ENCODE data around the gene IQCM.

IQCM gene

DNA sequence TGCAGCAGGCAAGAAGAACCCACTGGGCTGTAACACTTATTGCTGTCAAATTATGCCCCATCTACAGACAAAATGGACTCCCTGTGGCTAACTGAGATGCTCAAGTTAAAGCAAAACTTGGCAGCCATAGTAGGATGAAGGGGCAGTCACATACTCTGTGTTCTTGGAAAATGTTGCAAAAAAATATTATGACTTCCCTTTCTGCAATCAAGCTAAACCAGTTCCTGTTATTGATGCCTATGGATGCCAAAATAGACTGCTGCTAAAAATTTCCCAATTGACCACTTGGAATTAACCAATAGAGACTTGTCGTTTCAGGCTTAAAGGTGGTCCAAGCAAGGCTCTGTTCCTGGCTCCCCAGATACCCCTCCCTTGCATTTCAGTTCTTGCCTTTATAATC, 49.5 kb downstream of the IQCM start:
- Histone ChIP-seq H3K4me1 (ENCODE audit: insufficient read depth, low read length) (no peaks in the 10 kb centered on the region), H3K36me3 (ENCODE audit: insufficient read depth, low read length) (no peaks in the 10 kb centered on the region), H3K4me3 (ENCODE audit: low read depth in 1 of 2, low read length in 2 of 2) (no peak overlapping the region), H3K9ac (ENCODE audit: low read length) (no peak overlapping the region), H3K27ac (ENCODE audit: low read depth, low read length) (no peak overlapping the region), H3K27me3 (ENCODE audit: control insufficient read depth in 1 of 2, insufficient read depth in 2 of 2, low read length in 2 of 2) (no peaks in the 10 kb centered on the region), H3K9me3 (ENCODE audit: low read length) (no peaks in the 10 kb centered on the region)

DNA sequence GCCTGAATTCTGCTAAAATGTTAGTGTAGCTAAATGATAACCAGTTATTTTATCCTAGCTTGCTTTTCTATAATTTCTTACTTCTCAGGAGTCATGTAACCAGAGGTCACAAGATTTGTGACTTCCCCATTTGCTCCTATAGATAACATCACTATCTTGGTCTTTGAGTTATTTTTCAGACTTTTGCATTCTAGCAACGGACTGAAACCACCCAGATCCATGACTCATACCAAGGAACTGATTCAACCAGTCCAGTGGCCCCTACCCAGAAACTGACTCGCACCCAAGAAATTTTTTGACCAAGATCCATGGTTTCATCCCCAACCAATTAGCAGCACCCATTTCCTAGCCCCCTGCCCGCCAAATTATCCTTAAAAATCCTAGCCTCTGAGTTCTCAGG, 50.0 kb downstream of the IQCM start:
- H3K9me3 ChIP-seq (ENCODE audit: low read length), result no peaks in the 10 kb centered on the region
- H3K27ac ChIP-seq (ENCODE audit: low read depth, low read length), result no peak overlapping the region
- H3K4me1 ChIP-seq (ENCODE audit: insufficient read depth, low read length), result no peaks in the 10 kb centered on the region
- no peak overlapping the region for H3K9ac ChIP-seq (ENCODE audit: low read length)
- no peak overlapping the region for H3K4me3 ChIP-seq (ENCODE audit: low read depth in 1 of 2, low read length in 2 of 2)
- H3K27me3 ChIP-seq (ENCODE audit: control insufficient read depth in 1 of 2, insufficient read depth in 2 of 2, low read length in 2 of 2), result no peaks in the 10 kb centered on the region
- no peaks in the 10 kb centered on the region for H3K36me3 ChIP-seq (ENCODE audit: insufficient read depth, low read length)

DNA sequence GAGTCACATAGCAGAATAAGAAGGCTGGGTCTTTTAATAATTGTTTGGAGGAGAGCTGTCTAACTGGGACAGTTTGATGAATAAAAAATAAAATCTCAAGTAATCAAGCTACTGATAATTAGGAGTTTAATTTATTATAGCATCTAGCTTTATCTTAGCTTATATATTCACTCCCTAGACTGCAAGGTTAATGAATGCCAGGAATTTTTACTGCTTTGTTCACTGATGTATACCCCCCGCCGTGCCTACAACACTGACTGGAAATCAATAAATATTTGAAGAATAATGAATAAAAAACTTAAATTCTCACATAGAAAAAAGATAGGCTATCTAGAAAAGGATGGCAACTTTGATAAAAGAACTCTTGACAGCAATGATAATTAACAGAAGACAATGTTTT, 59.7 kb downstream of the IQCM start:
- Histone ChIP-seq H3K36me3 (ENCODE audit: insufficient read depth, low read length) (no peaks in the 10 kb centered on the region), H3K4me1 (ENCODE audit: insufficient read depth, low read length) (no peaks in the 10 kb centered on the region), H3K9ac (ENCODE audit: low read length) (no peak overlapping the region), H3K27me3 (ENCODE audit: control insufficient read depth in 1 of 2, insufficient read depth in 2 of 2, low read length in 2 of 2) (no peaks in the 10 kb centered on the region), H3K4me3 (ENCODE audit: low read depth in 1 of 2, low read length in 2 of 2) (no peak overlapping the region), H3K9me3 (ENCODE audit: low read length) (no peaks in the 10 kb centered on the region), H3K27ac (ENCODE audit: low read depth, low read length) (no peak overlapping the region)

DNA sequence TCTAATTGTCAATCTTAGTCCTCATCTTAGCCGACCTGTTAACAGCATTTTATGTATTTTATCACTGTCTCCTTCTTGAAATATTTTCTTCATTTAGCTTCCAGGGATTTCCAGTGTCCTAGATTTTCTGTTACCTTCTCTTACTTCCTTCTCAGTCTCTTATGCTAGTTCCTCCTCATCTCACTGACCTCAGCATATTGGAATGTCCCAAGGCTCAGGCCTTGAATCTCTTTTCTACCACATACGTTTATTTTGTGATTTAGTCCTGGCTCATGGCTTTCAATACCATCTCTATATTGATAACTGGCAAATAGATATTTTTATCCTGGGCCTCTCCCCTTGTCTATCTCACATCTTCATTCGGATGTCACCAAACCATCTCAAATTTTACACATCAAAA, 61.1 kb downstream of the IQCM start:
- Histone ChIP-seq H3K9me3 (ENCODE audit: low read length) (no peaks in the 10 kb centered on the region), H3K36me3 (ENCODE audit: insufficient read depth, low read length) (no peaks in the 10 kb centered on the region), H3K27ac (ENCODE audit: low read depth, low read length) (no peak overlapping the region), H3K27me3 (ENCODE audit: control insufficient read depth in 1 of 2, insufficient read depth in 2 of 2, low read length in 2 of 2) (no peaks in the 10 kb centered on the region), H3K4me1 (ENCODE audit: insufficient read depth, low read length) (no peaks in the 10 kb centered on the region), H3K4me3 (ENCODE audit: low read depth in 1 of 2, low read length in 2 of 2) (no peak overlapping the region), H3K9ac (ENCODE audit: low read length) (no peak overlapping the region)

DNA sequence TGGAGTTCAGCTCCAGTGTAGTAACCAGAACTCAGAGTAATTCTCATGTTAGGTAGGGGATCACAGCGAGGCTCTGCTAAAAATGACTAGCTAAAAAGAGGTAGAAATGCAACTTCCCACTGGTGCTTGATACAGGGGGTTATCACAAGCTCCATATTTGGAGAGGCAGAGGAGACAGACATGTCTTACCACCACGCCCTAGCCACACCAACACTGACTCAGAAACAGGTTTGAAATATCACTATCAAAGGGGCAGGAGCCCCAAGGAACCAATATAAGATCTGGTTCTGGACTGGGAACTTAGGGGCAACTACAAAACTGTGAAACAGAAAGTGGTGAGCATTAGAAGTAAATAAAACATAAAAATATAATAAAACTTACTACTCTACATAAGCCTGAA, 62.9 kb downstream of the IQCM start:
- Histone ChIP-seq H3K9me3 (ENCODE audit: low read length) (no peaks in the 10 kb centered on the region), H3K36me3 (ENCODE audit: insufficient read depth, low read length) (no peaks in the 10 kb centered on the region), H3K4me3 (ENCODE audit: low read depth in 1 of 2, low read length in 2 of 2) (no peak overlapping the region), H3K27ac (ENCODE audit: low read depth, low read length) (no peak overlapping the region), H3K9ac (ENCODE audit: low read length) (no peak overlapping the region), H3K4me1 (ENCODE audit: insufficient read depth, low read length) (no peaks in the 10 kb centered on the region), H3K27me3 (ENCODE audit: control insufficient read depth in 1 of 2, insufficient read depth in 2 of 2, low read length in 2 of 2) (no peaks in the 10 kb centered on the region)

DNA sequence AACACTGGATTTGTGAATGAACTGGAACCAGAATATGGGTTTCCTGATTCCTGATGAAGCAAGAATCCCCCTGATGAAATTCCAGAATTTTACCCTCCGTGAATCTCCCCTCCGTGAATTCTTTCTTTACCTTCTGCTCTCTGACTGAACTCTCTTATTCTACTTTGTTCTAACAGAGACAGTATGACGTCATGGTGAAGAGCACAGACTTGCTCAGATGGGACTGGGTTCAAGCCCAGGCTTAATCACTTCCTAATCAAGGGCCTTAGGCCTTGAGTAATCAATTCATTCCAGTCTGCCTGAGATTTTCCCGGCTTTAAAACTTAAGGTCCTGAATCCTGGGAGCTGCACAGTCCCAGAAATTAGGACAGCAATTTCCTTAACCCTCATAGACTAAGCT, 64.5 kb downstream of the IQCM start:
- Histone ChIP-seq H3K27ac (ENCODE audit: low read depth, low read length) (no peak overlapping the region), H3K4me3 (ENCODE audit: low read depth in 1 of 2, low read length in 2 of 2) (no peak overlapping the region), H3K27me3 (ENCODE audit: control insufficient read depth in 1 of 2, insufficient read depth in 2 of 2, low read length in 2 of 2) (no peaks in the 10 kb centered on the region), H3K9me3 (ENCODE audit: low read length) (no peaks in the 10 kb centered on the region), H3K4me1 (ENCODE audit: insufficient read depth, low read length) (no peaks in the 10 kb centered on the region), H3K36me3 (ENCODE audit: insufficient read depth, low read length) (no peaks in the 10 kb centered on the region), H3K9ac (ENCODE audit: low read length) (no peak overlapping the region)

DNA sequence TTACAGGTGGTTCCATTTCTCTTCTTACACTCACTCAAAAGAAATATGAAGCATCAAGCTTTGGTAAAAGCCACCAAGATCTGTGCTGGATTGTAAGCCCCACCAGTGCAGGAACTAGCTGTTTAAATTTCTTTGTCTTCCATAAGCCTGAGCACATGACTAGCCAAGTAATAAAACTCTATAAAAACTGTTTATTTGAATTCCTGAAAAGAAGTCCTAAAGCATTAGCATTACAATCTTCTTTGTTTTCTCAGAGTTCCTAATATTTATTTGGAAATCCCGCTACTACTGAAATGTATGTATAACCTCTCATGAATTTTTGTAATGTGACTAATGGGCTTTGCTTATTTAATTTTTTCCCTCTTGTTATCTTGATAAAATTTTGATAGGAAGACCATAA, 65.9 kb downstream of the IQCM start:
- H3K4me1 ChIP-seq (ENCODE audit: insufficient read depth, low read length), result no peaks in the 10 kb centered on the region
- no peaks in the 10 kb centered on the region for H3K36me3 ChIP-seq (ENCODE audit: insufficient read depth, low read length)
- no peaks in the 10 kb centered on the region for H3K9me3 ChIP-seq (ENCODE audit: low read length)
- no peak overlapping the region for H3K9ac ChIP-seq (ENCODE audit: low read length)
- no peaks in the 10 kb centered on the region for H3K27me3 ChIP-seq (ENCODE audit: control insufficient read depth in 1 of 2, insufficient read depth in 2 of 2, low read length in 2 of 2)
- H3K4me3 ChIP-seq (ENCODE audit: low read depth in 1 of 2, low read length in 2 of 2), result no peak overlapping the region
- no peak overlapping the region for H3K27ac ChIP-seq (ENCODE audit: low read depth, low read length)

DNA sequence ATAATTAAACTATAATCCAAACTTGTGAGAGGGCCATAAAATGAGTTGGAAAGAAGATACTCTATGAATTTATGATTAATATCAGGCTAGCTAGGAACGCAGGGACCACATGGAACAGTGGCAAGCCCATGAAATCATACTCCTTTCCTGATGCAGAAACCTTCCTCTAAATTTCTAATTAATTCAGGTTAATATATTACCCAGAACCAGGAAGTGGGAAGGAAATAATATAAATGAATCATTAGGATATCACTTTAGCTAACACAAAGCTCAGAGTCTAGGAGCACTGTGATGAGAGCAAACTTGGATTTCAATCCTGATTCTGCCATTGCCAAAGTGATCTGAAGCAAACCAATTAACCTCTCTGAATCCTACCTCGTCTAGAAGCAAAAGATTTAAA, 68.0 kb downstream of the IQCM start:
- Histone ChIP-seq H3K9me3 (ENCODE audit: low read length) (no peaks in the 10 kb centered on the region), H3K27me3 (ENCODE audit: control insufficient read depth in 1 of 2, insufficient read depth in 2 of 2, low read length in 2 of 2) (no peaks in the 10 kb centered on the region), H3K27ac (ENCODE audit: low read depth, low read length) (no peak overlapping the region)

DNA sequence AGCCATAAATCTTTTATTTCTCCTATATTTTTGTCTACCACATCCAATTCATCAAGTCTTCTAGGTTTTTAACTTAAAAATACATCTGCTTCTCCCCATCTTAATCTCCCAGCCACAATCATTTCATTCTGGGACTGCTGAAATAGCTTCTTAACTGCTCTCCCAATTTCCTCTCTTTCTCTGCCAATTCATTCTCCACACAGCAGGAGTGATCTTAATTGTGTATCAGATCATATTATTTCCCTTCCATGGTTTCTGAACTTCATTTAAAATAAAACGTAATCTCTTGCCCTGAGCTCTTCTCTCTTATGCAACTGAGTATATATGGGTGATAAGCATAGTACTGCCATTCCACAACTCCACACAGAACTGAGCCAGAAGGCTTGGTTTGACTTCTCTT, 69.4 kb downstream of the IQCM start:
- no peaks in the 10 kb centered on the region for H3K4me1 ChIP-seq (ENCODE audit: insufficient read depth, low read length)
- H3K27ac ChIP-seq (ENCODE audit: low read depth, low read length), result no peak overlapping the region
- no peaks in the 10 kb centered on the region for H3K36me3 ChIP-seq (ENCODE audit: insufficient read depth, low read length)
- no peak overlapping the region for H3K4me3 ChIP-seq (ENCODE audit: low read depth in 1 of 2, low read length in 2 of 2)
- no peak overlapping the region for H3K9ac ChIP-seq (ENCODE audit: low read length)
- H3K9me3 ChIP-seq (ENCODE audit: low read length), result no peaks in the 10 kb centered on the region
- H3K27me3 ChIP-seq (ENCODE audit: control insufficient read depth in 1 of 2, insufficient read depth in 2 of 2, low read length in 2 of 2), result no peaks in the 10 kb centered on the region

More for the DNA sequence above, 68.0 kb downstream of the IQCM start:
- Histone ChIP-seq H3K9ac (ENCODE audit: low read length) (no peak overlapping the region), H3K36me3 (ENCODE audit: insufficient read depth, low read length) (no peaks in the 10 kb centered on the region), H3K4me3 (ENCODE audit: low read depth in 1 of 2, low read length in 2 of 2) (no peak overlapping the region), H3K4me1 (ENCODE audit: insufficient read depth, low read length) (no peaks in the 10 kb centered on the region)

DNA sequence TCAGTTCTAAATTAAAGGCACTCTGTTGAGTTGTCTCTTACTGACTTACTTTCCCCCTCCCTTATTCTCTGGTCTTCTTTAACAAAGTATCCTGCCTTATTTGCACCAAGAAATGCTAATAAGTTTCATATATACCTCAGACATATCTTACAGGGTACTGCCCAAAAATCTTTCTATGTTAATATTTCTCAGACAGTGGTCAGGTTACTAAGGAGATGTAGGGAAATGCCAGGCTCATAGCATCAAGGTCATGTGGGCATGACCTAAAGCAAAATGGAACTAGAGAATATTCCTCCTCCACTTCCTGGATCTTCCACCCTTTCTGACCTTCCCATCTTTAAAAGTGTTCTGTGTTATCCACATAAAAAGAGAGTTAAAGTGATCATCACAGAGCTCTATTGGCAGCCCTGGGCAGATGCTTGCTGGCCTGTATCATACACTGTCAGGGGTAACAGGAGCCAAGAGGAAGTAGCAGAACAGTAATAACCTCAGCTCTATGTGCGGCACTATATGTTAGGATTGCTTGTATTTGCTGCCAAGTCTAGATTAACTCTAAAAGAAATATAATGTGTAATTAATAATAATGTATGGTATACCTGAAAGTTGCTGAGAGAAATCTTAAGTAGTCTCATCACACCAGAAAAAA, 74.3 kb downstream of the IQCM start:
- Histone ChIP-seq H3K9me3 (ENCODE audit: low read length) (no peaks in the 10 kb centered on the region), H3K27ac (ENCODE audit: low read depth, low read length) (no peak overlapping the region), H3K27me3 (ENCODE audit: control insufficient read depth in 1 of 2, insufficient read depth in 2 of 2, low read length in 2 of 2) (no peaks in the 10 kb centered on the region), H3K9ac (ENCODE audit: low read length) (no peak overlapping the region), H3K4me1 (ENCODE audit: insufficient read depth, low read length) (no peaks in the 10 kb centered on the region), H3K36me3 (ENCODE audit: insufficient read depth, low read length) (no peaks in the 10 kb centered on the region), H3K4me3 (ENCODE audit: low read depth in 1 of 2, low read length in 2 of 2) (no peak overlapping the region)

DNA sequence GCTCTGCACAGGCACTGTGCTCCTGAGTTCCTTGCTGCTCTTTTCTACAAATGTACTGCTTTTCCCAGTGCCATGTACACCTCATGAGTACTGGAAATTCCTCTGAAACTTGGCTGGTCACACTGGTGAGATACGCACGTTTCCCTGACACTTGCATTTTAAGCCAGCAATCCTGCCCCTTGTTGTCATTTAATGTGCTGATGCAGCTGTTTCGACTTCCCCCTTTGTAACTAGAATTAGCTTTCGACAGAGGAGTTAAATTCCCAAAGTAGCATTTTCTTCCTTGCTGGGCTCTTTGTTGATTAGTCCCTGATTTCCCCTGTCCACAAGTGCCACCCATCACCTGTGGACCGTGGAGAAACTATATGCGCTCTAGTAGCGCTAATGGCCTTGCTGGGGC, 77.5 kb downstream of the IQCM start:
- Histone ChIP-seq H3K36me3 (ENCODE audit: insufficient read depth, low read length) (no peaks in the 10 kb centered on the region), H3K27me3 (ENCODE audit: control insufficient read depth in 1 of 2, insufficient read depth in 2 of 2, low read length in 2 of 2) (no peaks in the 10 kb centered on the region), H3K4me3 (ENCODE audit: low read depth in 1 of 2, low read length in 2 of 2) (no peak overlapping the region), H3K27ac (ENCODE audit: low read depth, low read length) (no peak overlapping the region), H3K9ac (ENCODE audit: low read length) (no peak overlapping the region), H3K4me1 (ENCODE audit: insufficient read depth, low read length) (no peaks in the 10 kb centered on the region), H3K9me3 (ENCODE audit: low read length) (no peaks in the 10 kb centered on the region)

DNA sequence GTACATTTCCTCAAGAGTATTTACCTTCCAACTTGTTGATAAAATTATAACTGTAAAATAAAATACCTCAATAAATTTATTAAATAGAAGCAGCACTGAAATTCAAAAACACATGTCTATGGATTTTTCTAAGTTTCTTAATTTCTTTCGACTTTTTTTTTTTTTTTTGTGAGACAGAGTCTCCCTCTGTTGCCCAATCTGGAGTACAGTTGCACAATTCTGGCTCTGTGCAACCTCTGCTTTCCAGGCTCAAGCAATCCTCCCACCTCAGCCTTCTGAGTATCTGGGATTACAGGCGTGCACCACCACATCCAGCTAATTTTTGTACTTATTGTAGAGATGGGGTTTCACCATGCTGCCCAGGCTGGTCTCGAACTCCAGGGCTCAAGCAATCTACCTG, 79.8 kb downstream of the IQCM start:
- Histone ChIP-seq H3K36me3 (ENCODE audit: insufficient read depth, low read length) (no peaks in the 10 kb centered on the region), H3K9ac (ENCODE audit: low read length) (no peak overlapping the region), H3K4me3 (ENCODE audit: low read depth in 1 of 2, low read length in 2 of 2) (no peak overlapping the region), H3K4me1 (ENCODE audit: insufficient read depth, low read length) (no peaks in the 10 kb centered on the region), H3K27me3 (ENCODE audit: control insufficient read depth in 1 of 2, insufficient read depth in 2 of 2, low read length in 2 of 2) (no peaks in the 10 kb centered on the region), H3K27ac (ENCODE audit: low read depth, low read length) (no peak overlapping the region), H3K9me3 (ENCODE audit: low read length) (no peaks in the 10 kb centered on the region)

All from muscle layer of colon (tissue), 2 donors.